Activated CD4-positive, alpha-beta T cell treated with anti-CD3 and anti-CD28 coated beads, Interleukin-2, amount 50 U/mL, for 1 hour (primary cell): Measurements from ENCODE around the gene BAG3.
"Not testable (repeated sequence)": the region's sequence is repeated elsewhere in the genome, so short reads cannot be mapped to it uniquely, and the experiment has no call there.

ENCODE experiments used
- DNase-seq: peaks from one replicate; pipeline ENCODE4 v3.0.0-alpha.2; 2020

BAG3 gene

DNA sequence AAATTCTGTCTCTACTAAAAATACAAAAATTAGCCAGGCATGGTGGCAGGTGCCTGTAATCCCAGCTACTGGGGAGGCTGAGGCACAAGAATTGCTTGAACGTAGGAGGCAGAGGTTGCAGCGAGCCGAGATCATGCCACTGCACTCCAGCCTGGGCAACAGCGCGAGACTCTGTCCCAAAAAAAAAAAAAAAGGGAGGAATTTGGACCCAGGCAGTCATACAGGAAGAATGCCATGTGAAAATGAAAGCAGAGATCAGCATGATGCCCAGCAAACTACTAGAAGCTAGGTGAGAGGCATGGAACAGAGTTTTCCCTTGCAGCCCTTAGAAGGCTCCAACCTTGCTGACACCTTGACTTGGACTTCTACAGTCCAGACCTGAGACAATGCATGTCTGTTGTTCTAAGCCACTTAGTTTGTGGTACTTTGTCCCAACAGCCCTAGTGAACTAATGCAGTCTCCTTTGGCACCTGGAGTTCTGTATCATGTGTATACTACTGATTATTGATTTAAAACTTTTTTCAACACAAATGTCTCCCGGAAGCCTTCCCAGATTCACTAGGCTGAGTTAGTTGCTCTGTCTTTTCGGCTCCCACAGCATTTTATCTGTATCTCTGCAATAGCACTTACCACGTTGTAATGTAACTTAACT, 10.2 kb upstream of the BAG3 start:
- no peak for DNase-seq

DNA sequence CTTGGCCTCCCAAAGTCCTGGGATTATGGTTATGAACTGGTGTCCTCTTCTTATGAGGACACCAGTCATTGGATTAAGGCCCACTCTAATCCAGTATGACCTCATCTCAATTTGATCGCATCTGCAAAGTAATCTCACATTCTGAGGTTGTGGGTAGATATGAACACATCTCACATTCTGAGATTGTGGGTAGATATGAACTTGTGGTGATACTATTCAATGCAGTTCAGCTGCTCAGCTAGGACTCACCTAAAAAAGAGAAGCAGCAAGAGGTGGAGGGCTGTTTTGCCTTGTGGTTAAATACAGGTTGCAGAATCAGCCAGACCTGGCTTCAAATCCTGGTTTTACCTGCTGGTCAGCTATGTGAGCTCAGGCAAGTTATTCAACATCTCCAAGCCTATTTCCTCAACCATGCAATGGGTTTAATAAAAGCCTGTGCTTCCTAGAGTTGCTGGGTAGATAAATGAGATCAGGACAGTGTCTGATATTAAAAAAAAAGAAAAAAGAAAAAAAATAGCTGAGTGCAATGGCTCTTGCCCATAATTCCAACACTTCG, 8.5 kb upstream of the BAG3 start:
- DNase-seq = no peak

DNA sequence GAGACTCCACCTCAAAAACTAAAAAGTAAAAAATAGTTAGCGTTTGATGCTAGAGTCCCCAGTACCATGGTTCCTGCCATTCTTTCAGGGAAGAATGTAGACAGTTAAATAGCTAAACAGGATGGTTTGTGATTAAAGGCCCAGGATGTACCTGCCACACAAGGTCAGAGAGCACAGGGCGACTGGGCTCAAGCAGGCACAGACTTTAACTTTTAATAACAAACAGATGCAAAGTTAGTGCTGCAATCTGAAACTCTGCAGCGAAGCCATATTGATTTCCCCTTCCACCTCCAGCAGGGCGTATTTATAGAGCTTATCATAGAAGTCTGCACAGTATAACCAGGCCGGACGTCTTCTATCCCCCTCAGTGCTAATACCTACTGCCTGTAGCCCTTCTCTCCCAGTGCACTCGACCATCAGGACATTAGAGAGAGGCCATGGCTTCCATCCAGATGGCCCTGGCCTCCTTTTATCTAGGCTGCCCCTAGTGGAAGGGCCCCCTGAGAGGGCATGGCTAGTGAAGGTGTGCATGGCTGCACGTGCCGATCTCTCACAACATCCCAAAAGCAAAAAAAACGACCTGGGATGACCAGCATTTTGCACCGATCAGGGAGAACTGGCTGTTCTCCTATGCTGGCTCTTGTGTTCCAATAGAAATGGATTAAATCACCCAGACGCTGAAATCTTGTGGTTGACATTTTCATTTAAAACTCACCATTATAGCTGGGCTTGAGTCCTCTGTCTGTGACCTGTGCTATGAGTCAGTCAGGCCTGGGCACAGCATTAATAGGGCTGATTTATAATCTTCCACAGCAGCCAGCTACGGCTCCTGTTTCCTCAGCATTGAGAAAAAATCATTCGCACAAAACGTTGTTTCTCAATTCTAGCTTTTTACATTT, 7.6 kb upstream of the BAG3 start:
- DNase-seq = no peak

DNA sequence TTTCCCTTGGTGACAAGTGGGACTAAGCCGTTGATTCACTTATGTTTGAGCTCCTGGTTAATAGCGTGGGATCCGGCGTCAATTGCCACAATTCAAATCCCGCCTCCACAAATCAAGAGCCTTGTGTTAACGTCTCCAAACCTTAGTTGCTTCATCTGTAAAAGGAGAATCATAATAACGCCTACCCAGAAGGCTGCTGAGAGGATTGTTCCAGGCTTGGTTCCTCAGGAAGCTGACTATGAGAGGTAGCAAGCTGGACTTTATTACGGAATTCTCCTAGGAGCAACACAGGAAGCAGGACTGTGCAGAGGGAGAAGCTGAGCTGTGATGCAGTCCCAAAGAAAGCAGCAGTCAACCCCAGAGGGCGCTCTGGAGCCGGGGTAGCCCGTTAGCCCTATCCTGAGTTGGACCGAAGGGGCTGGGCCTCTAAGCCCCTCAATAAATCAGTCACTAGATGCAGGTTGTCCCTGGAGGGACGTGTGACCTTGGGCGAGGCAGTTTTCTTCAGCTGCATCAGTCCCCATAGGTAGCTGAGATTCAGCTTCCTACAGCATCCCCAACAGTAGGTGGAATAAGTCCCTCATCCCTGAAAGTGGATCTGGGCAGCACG, 6.9 kb upstream of the BAG3 start:
- DNase-seq = no peak

DNA sequence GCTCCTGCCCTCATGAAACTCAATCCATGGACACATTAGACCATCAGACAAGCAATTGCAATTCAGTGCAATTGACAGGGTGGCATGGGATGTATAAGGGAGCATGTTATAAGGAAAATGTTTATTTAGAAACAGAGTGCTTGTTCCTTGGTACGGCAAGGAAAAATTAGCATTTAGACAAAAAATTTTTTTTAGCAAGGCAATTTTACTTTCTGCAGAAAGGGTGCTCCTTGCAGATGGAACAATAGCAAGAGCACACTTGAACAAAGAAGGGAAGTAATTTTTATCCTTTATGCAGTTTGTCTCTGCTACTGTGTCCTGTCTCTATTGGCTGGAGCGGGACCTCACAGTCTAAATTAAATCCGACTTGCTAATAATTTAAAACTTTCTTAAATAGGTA, 6.2 kb upstream of the BAG3 start:
- DNase-seq = no peak

DNA sequence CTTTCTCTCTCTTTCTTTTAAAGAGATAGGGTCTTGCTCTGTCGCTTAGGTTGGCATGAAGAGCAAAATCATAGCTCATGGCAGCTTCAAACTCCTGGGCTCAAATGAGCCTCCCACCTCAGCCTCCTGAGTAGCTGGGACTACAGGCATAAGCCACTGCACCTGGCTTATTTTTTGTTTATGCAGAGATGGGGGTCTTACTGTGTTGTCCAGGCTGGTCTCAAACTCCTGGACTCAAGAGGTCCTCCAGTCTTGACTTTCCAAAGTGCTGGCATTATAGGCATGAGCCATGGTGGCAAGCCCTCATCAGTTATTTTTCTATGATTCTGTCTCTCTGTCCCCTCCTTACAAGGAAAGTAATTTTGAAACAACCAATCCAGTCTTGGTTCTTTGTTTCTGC, 1.1 kb upstream of the BAG3 start:
- no peak for DNase-seq

DNA sequence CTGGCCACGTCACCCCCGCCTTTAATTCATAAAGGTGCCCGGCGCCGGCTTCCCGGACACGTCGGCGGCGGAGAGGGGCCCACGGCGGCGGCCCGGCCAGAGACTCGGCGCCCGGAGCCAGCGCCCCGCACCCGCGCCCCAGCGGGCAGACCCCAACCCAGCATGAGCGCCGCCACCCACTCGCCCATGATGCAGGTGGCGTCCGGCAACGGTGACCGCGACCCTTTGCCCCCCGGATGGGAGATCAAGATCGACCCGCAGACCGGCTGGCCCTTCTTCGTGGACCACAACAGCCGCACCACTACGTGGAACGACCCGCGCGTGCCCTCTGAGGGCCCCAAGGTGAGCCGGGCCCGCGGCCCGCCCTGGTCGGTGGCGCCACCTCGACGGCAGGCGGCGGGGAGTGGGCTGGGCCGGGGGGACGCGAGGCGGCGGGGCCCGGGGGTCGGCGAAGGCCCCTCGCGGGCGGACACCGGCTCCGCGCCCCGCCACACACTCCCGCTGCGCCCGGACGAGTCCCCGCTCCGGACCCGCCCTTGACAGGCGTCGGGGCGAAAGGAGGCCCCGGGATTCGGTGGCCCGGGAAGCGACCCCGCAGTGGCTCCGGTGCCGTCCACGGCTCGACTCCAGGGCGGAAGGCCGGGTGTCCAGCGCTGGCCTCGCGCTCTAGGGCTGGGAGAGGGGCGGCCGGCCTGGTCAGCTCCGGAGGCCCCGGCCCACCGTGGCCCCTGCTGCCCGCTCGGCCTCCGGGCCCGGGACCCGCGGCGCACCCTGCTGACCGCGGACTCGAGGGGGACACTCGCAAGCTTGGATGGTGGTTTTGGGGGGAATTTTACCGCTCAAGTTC, 557 bp downstream of the BAG3 start:
- DNase-seq = peak; percentile 14

DNA sequence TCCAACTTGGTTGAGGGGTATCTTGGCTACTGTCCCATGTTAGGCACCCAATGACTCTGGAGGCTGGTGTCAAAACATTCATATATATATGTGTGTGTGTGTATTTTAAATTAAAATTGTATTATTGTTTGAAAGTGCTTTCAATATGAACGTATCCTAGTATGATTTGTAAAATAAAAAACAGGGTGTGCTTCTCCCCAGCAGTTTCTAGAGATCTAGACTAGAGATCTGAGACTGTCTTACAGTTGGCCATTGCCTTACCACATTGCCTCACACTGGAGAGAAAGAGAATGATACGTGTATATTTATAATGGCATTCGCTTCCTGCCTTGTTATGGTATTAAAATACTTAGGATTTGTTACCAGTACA, 1.2 kb downstream of the BAG3 start:
- peak; percentile 15 for DNase-seq

DNA sequence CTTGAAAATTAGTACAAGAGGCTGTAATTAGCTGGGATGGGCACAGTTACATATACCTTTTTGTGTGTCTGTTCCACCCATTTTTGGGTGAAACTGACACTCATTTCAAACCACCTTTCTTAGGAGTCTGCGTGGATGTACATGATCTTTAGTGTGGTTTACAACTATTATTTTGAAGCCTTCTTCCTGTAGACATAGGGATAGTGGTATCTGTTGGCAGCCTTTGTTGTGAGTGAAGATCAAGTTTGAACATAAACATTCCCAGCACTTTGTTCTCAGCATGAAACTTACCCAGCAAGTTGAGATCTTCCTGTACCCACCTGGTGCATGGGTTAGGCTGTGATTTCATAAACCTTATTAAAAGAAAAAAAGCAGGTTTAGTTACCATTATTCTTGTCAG, 2.0 kb downstream of the BAG3 start:
- DNase-seq = no peak

DNA sequence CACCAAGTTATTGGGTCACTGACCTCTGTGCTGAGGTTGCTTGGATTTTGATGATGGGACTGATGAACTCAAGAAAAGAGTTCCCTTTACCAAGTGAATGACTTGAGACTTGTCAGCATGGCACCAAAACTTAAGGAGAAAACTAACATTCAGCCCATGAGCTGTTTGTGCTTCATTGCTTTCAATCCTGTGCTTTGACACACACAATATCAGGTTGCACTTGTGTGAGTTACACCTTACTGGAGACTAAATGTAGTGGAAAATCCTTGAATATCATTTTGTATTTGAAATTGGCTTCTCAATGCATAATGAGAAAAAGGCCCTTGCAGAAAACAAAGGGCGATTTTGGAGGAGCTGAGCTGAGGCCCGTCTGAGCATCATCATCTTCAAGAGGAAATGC, 2.7 kb downstream of the BAG3 start:
- no peak for DNase-seq

DNA sequence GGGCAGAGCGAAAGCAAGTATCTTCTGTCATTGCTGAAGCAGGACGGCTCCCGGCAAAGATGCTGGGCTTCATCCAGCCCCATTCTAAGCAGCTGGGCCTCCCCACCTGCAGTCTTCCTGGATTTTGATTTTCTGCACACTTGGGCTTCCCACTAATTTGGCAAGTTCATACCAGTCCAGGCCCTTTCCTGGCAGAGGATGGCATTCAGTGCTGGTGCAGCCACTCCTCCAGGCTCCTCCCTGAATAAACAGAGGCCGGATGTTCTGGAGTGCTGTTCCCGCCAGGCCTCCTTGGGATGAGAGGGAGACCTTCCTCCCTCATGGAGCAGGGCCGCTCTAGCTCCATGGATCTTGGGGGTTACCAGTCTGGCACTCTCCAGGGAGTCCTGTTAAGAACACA, 3.4 kb downstream of the BAG3 start:
- DNase-seq = no peak

DNA sequence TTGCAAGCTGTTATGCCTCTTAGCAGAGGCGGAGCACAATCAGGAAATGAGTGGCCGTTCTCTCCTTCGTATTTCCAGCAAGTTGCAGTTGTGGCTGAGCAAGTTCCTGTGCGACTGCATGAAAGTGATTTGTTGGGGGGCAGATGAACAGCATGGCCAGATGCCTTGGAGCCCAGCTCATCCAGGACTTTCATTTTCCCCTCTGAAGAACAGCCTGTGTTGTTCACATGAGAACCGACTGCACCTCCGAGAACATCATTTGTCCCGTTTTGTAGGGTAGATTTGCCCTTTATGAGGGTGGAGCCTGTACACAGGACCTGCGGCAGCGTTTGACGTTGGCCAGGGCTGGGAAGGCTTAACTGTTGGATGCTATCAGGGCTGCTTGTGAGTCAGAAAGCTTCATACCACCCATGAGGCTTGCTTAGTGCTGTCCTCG, 4.4 kb downstream of the BAG3 start:
- DNase-seq = peak; percentile 55

DNA sequence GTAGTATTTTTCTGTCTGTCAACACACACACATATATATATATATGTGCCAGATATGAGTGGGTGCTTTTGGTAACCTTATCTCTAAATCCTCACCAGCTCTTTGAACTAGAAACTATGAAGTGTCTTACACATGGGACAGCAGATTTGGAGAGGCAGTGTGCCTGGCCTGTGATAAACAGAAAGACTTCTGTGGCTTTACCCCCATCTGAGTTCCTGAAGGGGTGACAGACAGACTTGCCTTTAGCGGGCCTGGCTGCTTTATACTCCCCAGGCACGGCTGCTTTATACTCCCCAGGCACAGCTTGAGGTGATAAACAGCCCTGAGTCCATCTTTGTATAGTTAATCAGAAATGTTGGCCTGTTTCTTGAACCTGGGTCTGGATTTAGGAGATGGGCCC, 5.6 kb downstream of the BAG3 start:
- DNase-seq = no peak

DNA sequence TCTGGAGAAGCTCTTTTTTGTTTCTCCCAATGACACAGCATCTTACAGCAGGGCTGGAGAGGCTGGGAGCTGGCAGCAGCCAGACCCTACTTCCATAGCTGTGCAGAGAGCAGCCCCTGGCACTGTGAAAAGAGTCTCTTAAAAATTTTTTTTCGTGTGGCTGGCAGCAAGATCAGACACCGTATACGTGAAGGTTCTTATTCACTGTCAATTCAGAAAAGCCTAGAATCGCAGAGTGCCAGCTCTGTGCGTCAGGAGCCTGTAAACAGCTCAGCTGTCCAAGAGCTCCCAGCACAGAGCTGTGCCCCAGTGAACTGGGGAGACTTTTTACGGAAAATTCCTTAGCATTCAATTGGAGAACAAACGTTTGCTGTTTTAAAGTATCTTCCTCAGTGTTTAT, 6.5 kb downstream of the BAG3 start:
- DNase-seq = no peak

DNA sequence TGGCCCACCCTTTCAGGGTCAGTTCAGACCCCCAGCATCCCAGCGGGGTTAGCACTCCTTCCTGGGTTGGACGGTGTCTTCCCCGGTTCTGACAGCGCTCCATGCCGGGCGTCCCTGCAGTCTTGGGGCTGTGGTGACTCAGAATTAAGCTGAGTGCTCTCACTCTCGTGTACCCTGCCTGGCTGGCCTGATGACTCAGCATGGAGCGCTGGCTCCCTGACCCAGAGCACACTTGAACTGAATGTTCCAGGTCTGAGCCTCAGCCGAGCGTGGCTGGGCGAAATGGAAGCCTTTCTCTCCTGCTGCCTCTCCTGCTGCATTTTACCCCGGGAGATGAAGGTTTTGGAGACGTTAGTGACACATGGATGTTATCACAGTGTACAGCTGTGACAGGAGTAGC, 7.1 kb downstream of the BAG3 start:
- DNase-seq = no peak

DNA sequence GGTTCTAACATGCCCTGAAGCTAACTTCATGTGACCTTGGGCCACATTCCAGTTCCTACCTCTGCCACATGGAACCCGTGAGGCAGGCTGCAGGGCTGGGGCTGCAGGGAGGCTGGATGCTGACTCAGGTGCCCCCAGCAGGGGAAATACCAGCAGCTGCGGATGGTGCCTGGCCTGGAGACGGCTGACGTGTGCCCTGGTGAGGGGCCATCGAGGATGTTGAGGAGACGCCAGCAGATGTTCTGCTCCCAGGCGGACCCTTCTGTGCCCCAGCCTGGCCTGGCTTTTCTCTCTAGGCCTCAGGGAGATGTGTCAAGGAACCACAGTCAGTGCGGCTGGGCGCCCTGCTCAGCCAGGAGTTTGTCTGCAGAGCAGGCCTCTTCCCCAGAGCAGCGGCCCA, 8.8 kb downstream of the BAG3 start:
- no peak for DNase-seq

DNA sequence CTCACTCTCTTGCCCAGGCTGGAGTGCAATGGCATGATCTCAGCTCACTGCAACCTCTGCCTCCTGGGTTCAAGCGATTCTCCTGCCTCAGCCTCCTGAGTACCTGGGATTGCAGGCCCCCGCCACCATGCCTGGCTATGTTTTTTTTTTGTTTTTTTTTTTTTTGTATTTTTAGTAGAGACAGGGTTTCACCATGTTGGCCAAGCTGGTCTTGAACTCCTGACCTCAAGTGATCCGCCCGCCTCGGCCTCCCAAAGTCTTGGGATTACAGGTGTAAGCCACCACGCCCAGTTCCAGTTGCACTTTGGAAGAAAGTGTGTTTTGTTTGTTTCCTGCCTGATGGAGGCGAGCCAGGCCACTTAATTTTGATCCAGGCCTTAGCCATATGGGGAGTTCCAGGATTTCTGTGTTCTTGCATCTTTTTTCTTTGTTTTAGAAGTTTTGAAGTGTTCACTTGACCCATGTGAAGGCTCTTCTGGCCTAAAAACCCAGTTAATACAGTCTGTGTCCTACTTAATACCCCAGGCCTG, 11.0 kb downstream of the BAG3 start:
- DNase-seq = not testable (repeated sequence)

DNA sequence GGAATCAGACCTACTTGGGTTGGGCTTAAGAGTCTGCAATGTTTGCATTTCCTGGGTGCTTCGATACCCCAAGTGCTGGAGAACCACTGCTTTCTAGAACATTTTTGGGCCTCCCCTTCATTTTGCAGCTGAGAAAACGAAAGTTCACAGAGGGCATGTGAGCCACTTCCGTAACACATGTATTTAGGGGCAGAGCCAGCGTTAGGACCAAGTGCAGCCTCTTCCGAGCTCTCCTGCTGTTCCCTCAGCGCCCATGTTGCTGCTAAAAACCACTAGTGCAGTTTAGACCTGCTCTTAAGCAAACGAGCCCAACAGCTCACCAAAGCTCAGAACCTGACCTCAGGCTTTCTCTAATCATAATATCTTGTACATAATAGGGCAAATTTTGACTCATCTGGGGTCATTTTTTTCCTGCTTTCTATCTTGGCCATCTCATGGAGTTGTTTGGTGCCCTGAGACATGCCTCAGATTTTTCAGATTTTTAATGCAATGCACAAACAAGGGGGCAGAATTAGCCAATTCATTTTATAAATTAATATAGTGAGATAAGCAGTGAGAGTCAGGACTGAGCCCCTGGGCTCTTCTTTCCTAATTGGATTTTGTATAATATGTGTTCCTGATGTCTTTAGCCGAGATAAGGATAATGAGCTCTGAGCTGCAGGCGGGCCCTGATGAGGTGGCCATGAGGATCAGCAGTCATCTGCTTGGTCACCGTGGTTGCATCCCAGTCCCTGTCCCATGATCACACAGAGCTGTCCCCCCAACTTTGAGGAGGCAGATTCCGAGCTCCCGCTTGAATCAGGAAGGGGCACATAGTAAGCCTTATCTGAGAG, 12.9 kb downstream of the BAG3 start:
- DNase-seq = peak; percentile 26

DNA sequence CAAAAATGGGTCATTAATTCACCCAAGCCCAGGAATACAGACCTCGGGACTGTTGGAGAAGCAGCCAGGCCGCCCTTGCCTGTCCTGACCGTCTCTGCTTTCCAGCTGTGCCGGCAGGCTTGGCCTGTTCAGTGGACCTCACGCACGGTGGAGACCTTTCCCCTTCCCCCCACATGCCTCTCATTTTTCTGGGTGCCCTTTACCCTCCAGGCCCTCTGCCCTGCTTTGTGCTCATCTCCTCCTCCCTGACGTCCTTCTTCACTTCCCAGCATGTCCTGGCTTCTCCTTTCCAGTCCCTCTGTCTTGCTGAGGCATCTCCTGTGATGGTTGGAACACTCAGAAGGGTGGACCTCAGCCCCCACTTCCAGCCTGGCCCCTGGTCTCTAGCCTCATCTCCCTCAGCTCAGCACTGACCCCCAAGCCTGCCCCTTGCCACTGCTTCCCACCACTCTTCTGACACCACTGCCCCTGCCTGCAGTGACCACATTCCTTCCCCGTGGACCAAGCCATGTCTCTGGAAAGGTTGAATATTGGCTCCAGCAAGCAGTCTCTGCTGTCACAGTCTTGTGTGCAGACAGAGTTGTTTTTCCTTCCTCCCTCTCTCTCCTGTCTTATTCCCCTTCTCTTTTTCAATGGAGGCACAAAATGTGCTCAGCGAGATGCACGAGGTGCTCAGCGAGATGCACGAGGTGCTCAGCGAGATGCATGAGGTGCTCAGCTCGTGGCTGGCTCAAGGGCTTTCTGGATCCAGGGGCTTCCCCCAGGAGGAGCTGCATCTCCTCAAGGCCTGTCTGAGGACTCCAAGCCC, 14.9 kb downstream of the BAG3 start:
- no peak for DNase-seq

DNA sequence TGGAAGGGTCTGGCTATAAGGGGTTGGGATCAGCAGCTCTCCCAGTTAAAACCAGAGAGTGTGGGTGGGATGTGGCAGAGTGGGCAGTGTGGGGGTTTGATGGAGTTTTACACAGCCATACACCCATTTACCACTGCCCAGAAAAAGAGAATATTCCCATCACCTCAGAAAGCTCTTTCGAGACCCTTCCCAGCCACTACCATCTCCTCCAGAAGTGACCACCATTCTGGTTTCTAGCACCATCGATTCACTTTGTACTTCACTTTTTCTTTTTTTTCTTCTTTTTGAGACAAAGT, 15.5 kb downstream of the BAG3 start:
- DNase-seq = no peak
